ENCODE results near the gene RAB3A.

- no peak for TF ChIP-seq EZH2 (IDR thresholded peaks at IDR 0.05)
- no peak for TF ChIP-seq POLR2AphosphoS5 (IDR thresholded peaks at IDR 0.05; ENCODE audit: borderline replicate concordance, low read depth, low read length)
These were observed 54.3 kb downstream of the RAB3A start for GRCh38 chr19:18149596-18149975.
